NCI-H510A (cell line): Measurements from ENCODE around the gene ATF7.
"Not testable (repeated sequence)": the region's sequence is repeated elsewhere in the genome, so short reads cannot be mapped to it uniquely, and the experiment has no call there.

ENCODE experiments used
- DNase-seq: peaks from one replicate; lab custom pipeline; 2025; lab: John Stamatoyannopoulos, UW

Gene ATF7

DNA sequence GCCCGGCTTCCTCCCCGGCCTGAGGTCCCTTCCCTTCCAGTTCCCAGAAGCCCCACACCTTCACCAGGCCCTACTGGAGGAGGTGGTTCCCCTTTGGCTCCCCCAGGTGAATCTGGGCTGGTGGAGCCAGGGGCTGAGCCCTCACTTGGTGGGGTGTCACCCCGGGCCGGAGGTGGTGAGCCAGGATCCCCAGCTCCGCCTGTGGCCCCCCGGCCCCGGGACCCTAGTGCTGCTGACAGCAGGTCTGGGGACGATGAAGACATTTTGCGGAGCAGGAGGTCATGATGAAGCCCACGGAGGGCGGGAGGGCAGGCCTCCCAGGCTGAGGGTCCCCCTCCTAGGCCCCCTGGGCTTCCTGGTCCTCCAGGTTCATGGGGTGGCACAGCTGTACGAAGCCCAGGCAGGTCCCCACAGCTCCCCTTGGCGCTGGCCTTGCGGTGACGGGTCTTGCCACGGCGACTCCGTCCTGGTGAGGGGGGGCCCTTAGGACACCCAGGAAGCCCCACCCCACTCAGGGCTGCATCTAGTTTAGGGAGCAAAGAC, 143.5 kb downstream of the ATF7 start:
- DNase-seq = no peak

DNA sequence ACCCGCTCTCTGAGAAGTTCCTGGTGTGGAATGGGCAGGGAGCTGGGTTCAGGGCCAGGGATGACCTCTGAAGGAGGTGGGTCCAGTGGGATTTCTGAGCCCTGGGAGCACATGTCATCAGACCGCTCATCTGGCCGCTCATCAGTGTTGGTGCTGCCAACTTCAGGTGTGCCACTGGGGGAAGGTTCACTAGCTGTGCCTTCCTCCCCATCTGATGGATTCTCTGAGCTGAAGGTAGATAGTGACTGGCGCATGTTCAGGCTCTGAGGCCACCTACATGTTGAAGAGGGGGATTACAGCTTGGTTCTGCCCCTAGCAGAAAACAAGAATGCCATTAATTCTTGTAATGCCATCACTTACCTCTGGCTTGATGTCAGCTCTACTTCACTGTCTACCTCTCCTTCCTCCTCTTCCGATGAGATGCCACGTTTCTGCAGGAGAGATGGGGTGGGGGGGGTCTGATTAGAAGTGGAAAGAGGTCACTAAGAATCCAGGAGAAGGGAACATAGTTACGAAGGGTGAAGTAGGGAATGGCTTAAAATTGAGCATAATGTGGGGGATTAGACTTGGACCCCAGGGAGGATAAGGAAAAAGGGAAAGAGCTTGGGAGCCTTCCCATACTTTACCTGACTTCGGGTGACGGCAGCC, 144.1 kb downstream of the ATF7 start:
- no peak for DNase-seq

DNA sequence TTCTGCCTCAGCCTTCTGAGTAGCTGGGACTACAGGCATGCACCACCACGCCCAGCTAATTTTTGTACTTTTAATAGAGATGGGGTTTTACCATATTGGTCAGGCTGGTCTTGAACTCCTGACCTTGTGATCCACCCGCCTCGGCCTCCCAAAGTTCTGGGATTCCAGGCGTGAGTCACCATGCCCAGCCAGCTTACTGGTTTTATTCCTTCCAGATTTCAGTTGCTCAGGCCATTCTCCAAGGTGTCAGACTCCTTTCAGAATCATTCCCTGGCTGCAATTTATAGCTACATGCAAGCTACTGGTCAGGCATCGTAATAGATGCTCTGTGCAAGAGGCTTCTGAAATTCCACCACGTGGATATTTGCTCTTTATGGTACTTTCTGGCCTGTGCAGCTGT, 144.7 kb downstream of the ATF7 start:
- not testable (repeated sequence) for DNase-seq

DNA sequence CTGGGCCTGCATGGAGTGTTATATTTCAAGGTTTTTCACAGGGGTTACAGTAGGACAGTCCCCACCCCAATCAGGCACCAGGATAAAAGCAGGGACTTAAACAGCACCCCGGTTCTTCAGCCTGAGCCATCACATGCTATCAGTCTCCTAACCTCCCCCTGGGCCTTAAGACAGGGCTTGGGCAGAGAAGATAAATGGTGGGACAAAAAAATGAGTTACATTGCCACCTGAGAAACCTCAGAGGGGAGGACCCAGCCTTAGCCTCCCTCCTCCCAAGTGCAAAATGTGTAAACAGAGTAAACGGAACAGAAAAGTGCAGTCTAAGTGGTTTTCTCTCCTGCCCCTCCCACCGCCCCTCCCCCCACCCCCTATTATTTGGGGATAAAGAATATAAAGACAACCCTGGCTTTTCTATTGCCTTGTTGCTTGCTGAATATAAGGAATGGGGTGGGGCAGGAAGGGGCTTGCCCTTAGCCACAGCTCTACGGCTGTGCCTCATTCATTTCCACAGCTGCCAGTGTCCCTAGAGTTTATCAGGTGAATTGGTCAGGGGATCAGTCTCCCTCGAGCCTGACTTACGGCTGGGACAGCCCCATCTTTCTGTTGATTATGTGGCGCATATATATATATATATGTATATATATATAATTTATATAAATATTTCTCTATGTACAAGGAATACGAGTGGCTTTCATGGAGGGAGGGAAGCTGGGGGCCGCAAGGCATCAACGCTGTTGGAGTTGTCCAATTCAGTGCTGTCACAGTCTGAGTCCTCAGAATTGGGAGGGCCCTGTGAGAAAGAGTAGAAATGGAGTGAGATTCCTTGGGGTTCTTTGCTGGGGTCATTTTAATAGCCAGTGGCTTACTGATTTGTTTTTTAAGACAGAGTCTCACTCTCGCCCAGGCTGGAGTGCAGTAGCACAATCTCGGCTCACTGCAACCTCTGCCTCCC, 145.4 kb downstream of the ATF7 start:
- no peak for DNase-seq

DNA sequence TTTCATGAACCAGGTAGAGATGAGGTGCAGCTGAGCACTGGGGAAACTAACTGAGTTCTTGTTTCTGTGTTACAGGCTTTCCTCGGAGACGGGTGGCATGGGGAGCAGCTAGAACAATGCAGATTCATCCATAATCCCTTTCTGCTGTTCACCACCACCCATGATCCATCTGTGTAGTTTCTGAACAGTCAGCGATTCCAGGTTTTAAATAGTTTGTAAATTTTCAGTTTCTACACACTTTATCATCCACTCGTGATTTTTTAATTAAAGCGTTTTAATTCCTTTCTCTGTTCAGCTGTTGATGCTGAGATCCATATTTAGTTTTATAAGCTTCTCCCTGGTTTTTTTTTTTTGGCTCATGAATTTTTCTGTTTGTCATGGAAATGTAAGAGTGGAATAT, 146.9 kb downstream of the ATF7 start:
- DNase-seq = no peak

DNA sequence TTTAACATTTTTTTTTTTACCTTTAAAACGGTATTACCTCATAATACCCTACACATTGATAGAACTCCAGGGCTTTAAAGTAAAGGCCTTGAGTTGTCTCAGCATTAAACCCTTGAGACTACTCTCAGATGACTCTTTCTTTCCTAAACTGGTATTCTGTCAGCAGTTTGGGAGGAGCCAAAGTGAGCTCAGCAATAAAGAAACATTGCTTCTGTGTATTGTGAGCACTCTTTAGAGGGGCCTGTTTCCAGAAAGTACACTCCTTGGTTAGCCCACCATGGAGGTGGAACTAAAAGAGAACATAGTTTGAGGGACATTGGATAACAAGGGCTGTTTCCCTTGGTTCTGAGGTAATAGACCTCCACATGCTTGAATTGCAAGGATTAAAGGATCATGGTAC, 147.3 kb downstream of the ATF7 start:
- no peak for DNase-seq

DNA sequence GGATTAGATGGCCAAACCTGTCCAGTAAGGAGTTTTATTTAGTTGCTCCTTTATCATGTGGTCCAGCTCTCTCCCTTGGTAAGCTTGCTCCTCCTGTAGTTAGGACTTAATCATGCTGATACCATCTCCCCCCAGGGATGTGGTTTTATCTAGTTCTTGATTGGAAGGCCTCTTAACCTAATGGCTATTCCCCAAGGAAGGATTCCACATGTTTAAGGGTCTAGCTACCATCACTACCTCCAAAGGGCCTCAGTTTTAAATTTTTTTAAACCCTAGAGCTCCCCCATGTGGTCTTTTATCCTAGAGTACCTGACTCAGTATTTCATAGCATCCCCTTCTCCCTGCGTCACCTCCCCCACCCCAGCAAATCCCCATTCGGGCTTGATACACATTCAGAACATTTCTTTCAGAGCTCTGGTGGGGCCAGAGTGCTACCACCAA, 149.4 kb downstream of the ATF7 start:
- DNase-seq = no peak

DNA sequence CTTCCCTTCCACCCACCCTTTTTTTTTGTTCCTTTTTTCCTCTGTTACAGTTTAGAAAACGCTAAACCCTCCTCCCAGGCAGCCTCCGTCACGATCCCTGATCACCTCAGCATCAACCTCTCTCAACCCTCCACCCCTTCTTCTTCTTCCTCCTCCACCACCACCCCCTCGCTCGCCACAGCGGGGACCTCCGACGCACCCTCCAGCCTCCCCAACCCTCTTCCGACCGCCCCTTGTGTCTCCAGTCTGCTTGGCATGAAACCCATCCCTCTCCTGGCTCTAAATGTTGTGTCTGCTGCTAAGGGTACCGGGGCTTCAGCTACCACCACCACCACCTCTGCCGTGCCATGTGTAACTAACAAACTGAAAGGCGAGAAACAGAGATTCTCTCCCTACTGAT, 151.4 kb downstream of the ATF7 start:
- DNase-seq = no peak

DNA sequence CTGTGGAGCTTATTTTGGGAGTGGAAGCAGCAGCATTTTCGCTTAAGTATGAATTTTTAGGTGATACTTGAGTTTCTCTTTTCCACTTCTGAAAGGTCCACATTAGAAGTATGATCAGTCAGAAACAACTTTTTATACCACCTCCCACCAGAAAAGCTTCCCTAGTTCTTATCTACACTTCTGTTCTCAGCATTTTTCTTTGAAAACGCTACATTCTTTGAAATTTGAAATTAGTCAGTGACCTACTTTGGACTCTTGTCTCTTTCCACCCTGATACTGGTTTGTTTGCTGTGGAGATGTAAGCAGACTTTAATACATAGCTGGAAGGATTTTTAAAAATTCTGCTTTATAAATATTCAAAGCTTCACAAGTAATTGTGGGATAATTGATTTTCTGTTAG, 152.1 kb downstream of the ATF7 start:
- DNase-seq = no peak

DNA sequence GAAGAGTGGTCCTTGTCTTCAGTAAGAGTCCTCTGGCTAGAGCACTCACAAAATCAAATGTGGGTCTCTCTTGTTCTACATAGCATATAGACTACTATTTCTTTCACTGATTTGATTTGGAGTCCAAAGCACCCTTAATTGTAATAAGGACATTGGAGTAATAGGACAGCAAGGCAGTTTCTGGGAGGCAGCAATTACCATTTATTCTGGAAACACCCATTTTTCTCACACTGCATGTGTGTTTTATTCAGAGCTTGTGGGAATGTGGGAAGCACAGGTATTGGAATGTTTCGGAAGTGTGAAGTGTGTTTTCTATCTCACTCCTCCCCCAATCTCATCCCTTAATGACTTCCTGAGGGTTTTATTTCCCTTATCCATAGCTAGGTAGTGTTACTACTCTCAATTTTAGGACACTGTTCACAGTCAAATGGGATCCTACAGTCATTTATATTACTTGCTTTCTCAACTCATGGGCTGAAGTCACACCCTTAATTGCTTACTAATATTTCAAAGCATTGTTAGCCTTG, 154.1 kb downstream of the ATF7 start:
- no peak for DNase-seq

DNA sequence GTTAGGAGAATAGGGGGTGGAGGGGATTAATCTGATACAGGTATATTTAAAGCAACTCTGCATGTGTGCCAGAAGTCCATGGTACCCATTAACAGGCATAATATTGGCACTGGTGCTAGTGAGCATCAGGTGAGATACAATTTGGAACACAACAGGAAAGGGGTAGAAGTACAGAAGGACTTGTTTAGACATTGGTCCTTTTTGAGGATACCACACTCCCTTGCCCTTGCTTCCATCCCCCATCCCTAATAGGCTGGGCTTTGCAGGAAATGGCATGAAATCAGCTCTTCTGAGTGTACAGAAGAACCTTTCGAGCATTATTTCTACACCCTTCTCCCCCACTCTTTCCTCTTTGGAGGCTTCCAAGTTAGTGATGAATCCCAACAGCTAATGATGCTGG, 157.9 kb downstream of the ATF7 start:
- DNase-seq = no peak

DNA sequence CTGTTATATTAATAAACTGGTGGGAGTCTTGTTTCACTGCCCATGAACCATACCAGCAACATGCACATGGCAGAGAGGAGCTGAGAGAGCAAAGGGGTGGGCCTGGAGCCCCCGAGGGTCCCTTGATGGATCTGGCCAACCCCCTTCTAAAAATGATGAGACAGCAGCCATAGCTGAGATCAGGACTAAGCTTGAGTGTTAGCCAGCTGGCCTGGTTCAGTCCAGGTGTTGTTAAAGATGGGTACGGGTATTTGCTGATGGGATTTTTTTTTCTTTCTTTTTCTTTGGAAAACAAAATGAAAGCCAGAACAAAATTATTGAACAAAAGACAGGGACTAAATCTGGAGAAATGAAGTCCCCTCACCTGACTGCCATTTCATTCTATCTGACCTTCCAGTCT, 158.3 kb downstream of the ATF7 start:
- no peak for DNase-seq

DNA sequence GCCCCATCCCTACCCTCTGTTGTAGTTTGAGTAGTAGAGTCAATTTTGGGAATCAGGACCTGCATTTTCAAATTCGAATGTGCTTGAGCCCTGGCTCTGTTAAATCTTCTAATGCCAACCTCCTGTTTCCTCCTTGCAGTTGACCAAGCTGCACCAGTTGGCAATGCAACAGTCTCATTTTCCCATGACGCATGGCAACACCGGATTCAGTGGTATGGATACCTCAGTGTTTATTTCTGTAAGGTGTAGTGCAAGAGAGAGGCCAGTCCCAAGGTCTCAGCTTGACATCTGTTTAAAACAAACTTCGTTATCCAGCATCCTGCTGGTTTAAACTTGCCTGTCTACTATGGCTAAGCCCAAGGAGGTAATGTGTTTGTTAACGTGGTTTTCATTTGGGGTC, 159.1 kb downstream of the ATF7 start:
- no peak for DNase-seq

DNA sequence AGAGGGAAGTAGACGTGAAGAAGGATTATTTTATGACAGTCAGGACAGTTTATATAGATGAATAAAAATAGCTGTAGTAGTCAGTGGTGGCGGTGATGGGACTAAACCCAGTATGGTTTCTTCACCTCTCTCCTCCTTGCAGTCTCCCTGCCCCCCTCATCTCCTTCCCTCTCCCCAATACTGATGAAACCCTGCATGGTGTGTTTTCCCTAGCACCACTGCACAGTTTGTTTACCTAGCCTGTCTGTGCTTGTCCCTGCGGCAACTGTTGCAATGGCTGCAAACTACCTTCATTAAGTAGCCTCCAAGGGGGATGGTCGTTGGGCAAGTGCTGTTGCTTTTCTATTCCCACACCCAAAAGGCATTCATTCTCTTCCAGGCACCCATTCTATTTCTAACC, 159.5 kb downstream of the ATF7 start:
- DNase-seq = no peak

DNA sequence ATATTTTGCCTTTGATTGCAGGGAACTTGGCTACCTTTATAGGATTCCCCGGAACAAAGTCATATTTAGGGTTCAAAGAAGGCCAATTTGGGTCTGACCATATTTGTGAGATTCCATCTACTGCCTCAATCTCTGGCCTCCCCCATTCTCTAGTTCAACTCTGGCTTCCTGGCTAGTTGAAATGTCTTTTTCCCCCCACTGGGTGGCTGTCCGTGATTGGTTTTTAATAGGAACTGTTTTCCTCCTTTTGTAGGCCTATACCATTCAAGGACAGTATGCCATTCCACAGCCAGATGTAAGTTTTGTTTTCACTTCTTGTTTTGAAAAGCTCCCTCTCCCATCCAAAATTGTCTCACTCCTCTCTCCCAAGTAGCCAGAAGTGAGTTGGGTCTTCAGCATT, 160.5 kb downstream of the ATF7 start:
- no peak for DNase-seq

DNA sequence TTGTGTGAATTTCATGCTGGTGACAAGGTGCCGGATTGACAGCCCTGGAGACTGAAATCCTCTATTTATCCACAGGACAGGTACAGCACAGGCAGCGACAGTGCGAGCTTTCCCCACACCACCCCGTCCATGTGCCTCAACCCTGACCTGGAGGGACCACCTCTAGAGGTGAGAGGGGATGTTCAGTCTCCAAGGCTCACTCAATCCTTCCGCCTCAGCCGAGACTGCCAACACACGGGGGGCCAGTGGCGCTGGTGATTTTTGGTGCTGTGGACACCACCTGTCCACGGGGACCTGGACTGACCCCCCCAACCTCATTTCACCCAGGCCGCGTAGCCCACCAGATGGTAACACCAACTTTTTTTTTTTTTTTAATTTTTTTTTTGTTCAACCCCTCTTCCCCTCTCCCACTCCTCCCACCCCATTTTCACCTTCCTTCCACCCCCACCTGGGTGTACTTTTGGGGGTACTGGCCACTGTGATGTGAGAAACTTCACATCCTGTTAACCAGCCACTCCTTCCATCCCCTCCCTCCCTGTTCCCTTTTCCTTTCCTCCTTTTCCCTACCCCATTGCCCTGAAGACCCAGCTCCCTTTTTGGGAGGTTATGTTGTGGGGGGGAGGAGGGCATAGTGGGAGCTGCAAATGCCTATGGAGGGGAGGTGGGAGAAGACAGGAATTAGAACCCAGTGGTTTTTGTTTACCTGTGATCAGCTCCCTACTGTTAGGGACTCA, 161.3 kb downstream of the ATF7 start:
- DNase-seq = no peak

DNA sequence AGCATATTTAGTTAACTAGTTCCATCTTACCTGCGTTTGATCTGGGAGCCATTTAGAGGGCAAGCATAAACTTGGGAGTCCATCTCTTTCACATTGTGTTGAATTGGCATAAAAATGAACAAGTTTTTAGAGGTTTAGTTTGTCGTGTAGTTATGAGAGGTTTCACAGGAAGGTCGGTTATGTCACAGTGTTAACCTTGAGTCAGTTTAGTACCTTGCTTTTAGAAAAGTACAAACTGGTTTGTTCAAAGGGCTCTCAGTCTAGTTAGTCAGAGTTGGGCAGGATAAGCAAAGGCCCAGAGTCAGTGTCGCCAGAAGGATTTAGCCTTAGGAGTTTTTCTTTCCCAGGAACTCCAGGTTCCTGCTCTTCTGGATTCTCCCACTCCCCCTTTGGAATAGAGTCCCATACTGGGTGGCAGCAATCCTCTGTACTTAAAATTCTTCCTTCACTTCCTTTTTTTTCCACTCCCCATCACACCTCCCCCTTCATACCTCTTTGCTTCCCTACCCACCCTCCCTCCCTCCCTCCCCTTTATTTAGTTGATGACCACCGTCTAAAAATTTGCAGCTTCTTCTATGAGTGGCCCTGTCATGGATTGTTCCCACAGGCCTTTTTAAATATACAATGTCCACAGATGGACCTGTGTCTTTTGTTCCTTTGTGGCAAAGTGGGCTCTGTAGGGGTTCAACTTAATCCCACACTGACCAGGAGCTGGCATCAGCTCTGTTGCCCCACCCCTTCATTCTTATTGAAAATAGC, 162.2 kb downstream of the ATF7 start:
- no peak for DNase-seq

DNA sequence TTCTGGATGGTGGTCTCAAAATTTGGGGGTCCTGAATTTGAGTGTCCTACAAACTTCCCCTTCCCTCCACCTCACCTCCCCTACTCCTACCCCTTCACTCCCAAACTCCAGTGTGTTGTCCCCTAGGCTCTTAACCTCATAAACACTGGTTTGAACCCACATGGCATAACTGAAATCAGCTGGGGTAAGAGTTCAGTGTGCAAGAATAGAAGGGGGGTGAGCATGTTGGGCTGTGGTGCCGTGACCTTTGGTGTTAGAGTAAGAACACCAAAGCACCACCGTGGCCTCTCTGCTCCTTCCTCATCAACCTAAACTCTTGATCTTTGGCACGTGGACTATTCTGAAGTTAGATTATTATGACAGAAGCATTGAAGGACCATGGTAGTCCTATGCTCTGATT, 163.2 kb downstream of the ATF7 start:
- DNase-seq = no peak

DNA sequence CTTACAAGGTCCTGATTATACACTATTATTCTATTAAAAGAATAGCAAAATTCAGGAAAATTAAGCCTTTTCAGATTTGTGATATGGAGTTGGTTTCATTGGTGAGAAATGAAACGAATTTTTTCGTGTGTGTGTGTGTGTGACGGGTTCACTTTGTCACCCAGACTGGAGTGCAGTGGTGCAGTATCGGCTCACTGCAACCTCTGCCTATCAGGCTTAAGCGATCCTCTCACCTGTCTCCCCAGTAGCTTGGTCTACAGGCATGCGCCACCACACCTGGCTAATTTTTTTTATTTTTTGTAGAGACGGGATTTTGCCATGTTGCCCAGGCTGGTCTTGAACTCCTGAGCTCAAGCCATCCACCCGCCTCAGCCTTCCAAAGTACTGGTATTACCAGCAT, 164.6 kb downstream of the ATF7 start:
- DNase-seq = no peak

DNA sequence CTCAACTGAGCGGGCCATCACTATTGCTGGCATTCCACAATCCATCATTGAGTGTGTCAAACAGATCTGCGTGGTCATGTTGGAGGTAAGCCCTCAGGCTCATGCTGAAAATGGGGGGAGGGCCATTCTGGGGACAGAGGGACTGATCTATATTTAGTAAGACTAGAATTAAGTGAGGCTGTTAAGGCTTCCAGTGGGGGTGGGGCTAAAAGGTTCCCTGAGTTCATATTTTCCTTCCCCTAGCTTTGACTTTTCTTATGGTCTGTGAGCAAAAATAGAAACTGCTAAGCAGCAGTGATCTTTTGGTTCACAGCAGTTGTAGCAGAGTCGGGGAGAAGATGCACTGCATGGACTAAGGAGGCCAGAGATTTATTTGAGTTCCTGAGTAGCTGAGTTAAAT, 165.1 kb downstream of the ATF7 start:
- DNase-seq = no peak

DNA sequence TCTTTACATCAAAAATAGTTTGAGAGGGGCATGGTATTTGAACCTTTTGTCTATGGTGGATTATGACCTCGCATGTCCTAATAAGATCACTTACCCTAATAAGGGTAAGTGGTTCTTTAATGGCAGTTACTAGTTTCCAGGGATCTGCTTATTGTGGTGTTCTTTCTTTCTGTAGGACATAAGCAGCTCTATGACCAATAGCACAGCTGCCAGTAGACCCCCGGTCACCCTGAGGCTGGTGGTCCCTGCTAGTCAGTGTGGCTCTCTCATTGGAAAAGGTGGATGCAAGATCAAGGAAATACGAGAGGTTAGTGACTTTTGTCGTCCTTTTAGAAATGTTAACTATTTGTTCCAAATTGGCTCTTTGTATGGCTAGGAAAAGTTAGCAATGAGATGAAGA, 167.1 kb downstream of the ATF7 start:
- DNase-seq = no peak
